GM12878 (cell line): ENCODE measurements around the gene RAC2. TPM values are rescaled to one million over a fixed set of nuclear protein-coding genes. Genes with fewer than 3 reads are reported as not detected.

Experiments
- ATAC-seq: fragments of 200-7000 bp; cut with Tn5 transposase; 3 replicates; pipeline ENCODE4 v1.9.1; 2020; ENCODE audit warnings: mild to moderate bottlenecking, moderate library complexity
- BruUV-seq: library from RNA; stranded (reverse); fragments of 400-500 nt; replicated peaks from 2 replicates; lab custom pipeline; 2021; lab: Mats Ljungman, UMichigan
- CTCF ChIA-PET: fragments of 300-600 bp; sonication (Branson Sonifier 250); formaldehyde crosslinking; extraction: SDS; loops from one replicate; lab custom pipeline; 2021; ENCODE audit warnings: inconsistent platforms; lab: Yijun Ruan, JAX
- POLR2A ChIA-PET: fragments of 350-600 bp; formaldehyde crosslinking; extraction: SDS; loops from one replicate; lab custom pipeline; 2021; ENCODE audit warnings: inconsistent platforms; lab: Charles Lee
- RAD21 ChIA-PET: fragments of 300-600 bp; sonication (Branson Sonifier 250); formaldehyde crosslinking; loops from one replicate; lab custom pipeline; 2023; ENCODE audit warnings: antibody characterized with exemption; ENCODE audit not compliant: unreplicated experiment; lab: Charles Lee
- SMC1A ChIA-PET: fragments of 300-600 bp; sonication (Branson Sonifier 250); formaldehyde crosslinking; loops from one replicate; lab custom pipeline; 2023; ENCODE audit not compliant: unreplicated experiment, uncharacterized antibody; lab: Charles Lee
- DNase-seq: peaks from one replicate; pipeline ENCODE4 v3.0.0-alpha.2; 2011; ENCODE audit warnings: low read depth, low spot score
- FAIRE-seq: peaks from 3 replicates; lab custom pipeline; 2011; peaks lifted over from hg19 to GRCh38; lab: Jason Lieb, UNC
- H2AFZ ChIP-seq: 2 replicates; pipeline ENCODE4 v1.6.0; 2011; ENCODE audit warnings: low read depth, low read length, control low read depth; ENCODE audit not compliant: control insufficient read depth
- H3K27ac ChIP-seq: 2 replicates; pipeline ENCODE4 v1.5.1; 2011; ENCODE audit warnings: control low read depth; ENCODE audit not compliant: control insufficient read depth, insufficient read depth
- H3K27me3 ChIP-seq, 2 experiments: replicated peaks in 1 of 2; 2 replicates each; pipeline versions ENCODE4 v1.6.0 to v1.6.1; 2011; ENCODE audit warnings: low read length in 1 of 2; ENCODE audit not compliant: control insufficient read depth in 2 of 2, insufficient read depth in 2 of 2
- H3K36me3 ChIP-seq, 2 experiments: 2 replicates each; pipeline ENCODE4 v1.5.1; 2011; ENCODE audit warnings: low read length in 1 of 2; ENCODE audit not compliant: control insufficient read depth in 2 of 2, insufficient read depth in 2 of 2
- H3K4me1 ChIP-seq: 2 replicates; pipeline ENCODE4 v1.6.1; 2011; ENCODE audit warnings: mild to moderate bottlenecking, low read length, moderate library complexity, mixed read lengths; ENCODE audit not compliant: control insufficient read depth, insufficient read depth
- H3K4me2 ChIP-seq: 2 replicates; pipeline ENCODE4 v1.6.0; 2011; ENCODE audit warnings: control low read depth; ENCODE audit not compliant: control insufficient read depth, insufficient read depth
- H3K4me3 ChIP-seq: fragments of 200-600 bp; sonication (generic); 2 replicates; pipeline ENCODE4 v1.5.1; 2016
- H3K79me2 ChIP-seq: 2 replicates; pipeline ENCODE4 v1.6.0; 2011; ENCODE audit warnings: low read length; ENCODE audit not compliant: control insufficient read depth, insufficient read depth
- H3K9ac ChIP-seq: 2 replicates; pipeline ENCODE4 v1.8.0; 2011; ENCODE audit warnings: low read length, control low read depth, mixed read lengths; ENCODE audit not compliant: control insufficient read depth, insufficient read depth
- H3K9me3 ChIP-seq: replicated peaks from 3 replicates; pipeline ENCODE4 v1.5.1; 2011; ENCODE audit warnings: mild to moderate bottlenecking, low read length; ENCODE audit not compliant: control insufficient read depth, insufficient read depth
- H4K20me1 ChIP-seq: 2 replicates; pipeline ENCODE4 v1.6.0; 2011; ENCODE audit not compliant: control insufficient read depth, insufficient read depth
- CHD2 ChIP-seq: IDR thresholded peaks from 2 replicates; pipeline ENCODE4 v1.6.1; 2011; ENCODE audit warnings: low read depth, low read length, improper control_type of control experiment, borderline replicate concordance
- CREM ChIP-seq: IDR thresholded peaks from 2 replicates; pipeline ENCODE4 v1.6.1; 2014; ENCODE audit warnings: antibody characterized with exemption, low read depth
- IKZF2 ChIP-seq, 2 experiments: fragments of 450-650 bp; IDR thresholded peaks; 2 replicates each; pipeline ENCODE4 v1.6.1; 2017; ENCODE audit warnings: mild to moderate bottlenecking in 2 of 2, moderate library complexity in 2 of 2
- MTA2 ChIP-seq: fragments of 450-650 bp; IDR thresholded peaks from 2 replicates; pipeline ENCODE4 v1.6.1; 2016; ENCODE audit warnings: low read depth, mild to moderate bottlenecking, moderate library complexity
- NFXL1 ChIP-seq: fragments of 450-650 bp; IDR thresholded peaks from 2 replicates; pipeline ENCODE4 v1.6.1; 2017; ENCODE audit warnings: antibody characterized with exemption, mild to moderate bottlenecking, borderline replicate concordance
- RB1 ChIP-seq: fragments of 450-650 bp; formaldehyde crosslinking; IDR thresholded peaks from 2 replicates; pipeline ENCODE4 v1.6.1; 2017; ENCODE audit warnings: mild to moderate bottlenecking, borderline replicate concordance
- RBBP5 ChIP-seq: fragments of 200-600 bp; sonication (generic); conservative IDR thresholded peaks from 2 replicates; pipeline ENCODE4 v1.6.1; 2016
- SIX5 ChIP-seq: IDR thresholded peaks from 2 replicates; pipeline ENCODE4 v1.6.1; 2011; ENCODE audit warnings: mild to moderate bottlenecking, low read depth, low read length, moderate library complexity; ENCODE audit not compliant: severe bottlenecking
- STAT1 ChIP-seq: fragments of 450-650 bp; conservative IDR thresholded peaks from 2 replicates; pipeline ENCODE4 v1.6.1; 2014; ENCODE audit warnings: antibody characterized with exemption, mild to moderate bottlenecking
- TCF12 ChIP-seq: IDR thresholded peaks from 2 replicates; pipeline ENCODE4 v1.6.1; 2011; ENCODE audit warnings: low read depth, mild to moderate bottlenecking, low read length
- ZZZ3 ChIP-seq: IDR thresholded peaks from 2 replicates; pipeline ENCODE4 v1.6.1; 2011; ENCODE audit warnings: low read depth; ENCODE audit not compliant: control insufficient read depth, insufficient read length
- WGBS: methylation state at CpG from one replicate; pipeline ENCODE4 v1.1.6; 2016; ENCODE audit warnings: low lambda C conversion rate; ENCODE audit not compliant: insufficient replicate concordance, insufficient coverage; ENCODE audit errors: missing lambda C conversion rate; 5-methylcytosine and 5-hydroxymethylcytosine counted together
- in situ Hi-C: fragments of 300-500 bp; cut with MboI; formaldehyde crosslinking; loops from 9 replicates; pipeline ENCODE4 v1.14.3; 2018; ENCODE audit warnings: mixed read lengths
- intact Hi-C: fragments of 100-400 bp; cut with micrococcal nuclease; formaldehyde crosslinking; loops from one replicate; pipeline ENCODE4 v1.14.2; 2022; ENCODE audit not compliant: unreplicated experiment
- polyA plus RNA-seq, 11 experiments: library from polyadenylated mRNA; depleted of rRNA in 4 of 11; unstranded in 6 of 11; stranded (reverse) in 5 of 11; fragments of >200 nt; fragmentation: Nextera tagmentation in 4 of 11; fragmentation: Illumina TruSeq in 1 of 11; extraction: Ambion mirVana in 4 of 11; extraction: Trizol in 1 of 11; gene quantifications; 1 replicate in 1 of 11; 2 replicates in 10 of 11; pipeline versions ENCODE4 v1.2.1 to v1.2.3, GENCODE V29; 2011 to 2016; ENCODE audit warnings: inconsistent platforms in 2 of 11, missing spikeins in 2 of 11, low read depth in 1 of 11
- total RNA-seq, 4 experiments: library from RNA; depleted of rRNA in 3 of 4; stranded (reverse); fragments of >200 nt in 3 of 4; fragmentation: Illumina TruSeq in 1 of 4; extraction: Trizol in 1 of 4; gene quantifications; 2 replicates each; pipeline versions ENCODE4 v1.2.1 to v1.2.3, GENCODE V29; 2013 to 2021
- TF ChIP-seq, protein P1 (sequence below): IDR thresholded peaks from 2 replicates; pipeline ENCODE4 v1.6.1; 2012; ENCODE audit warnings: improper control_type of control experiment, low read depth, low read length; ENCODE audit not compliant: insufficient replicate concordance
- TF ChIP-seq, protein P2 (sequence below): fragments of 450-650 bp; IDR thresholded peaks from 2 replicates; pipeline ENCODE4 v1.6.1; 2016; ENCODE audit warnings: mild to moderate bottlenecking
- TF ChIP-seq, protein P3 (sequence below): fragments of 450-650 bp; IDR thresholded peaks from 2 replicates; pipeline ENCODE4 v1.6.1; 2018; ENCODE audit warnings: mild to moderate bottlenecking, low read depth, moderate library complexity; ENCODE audit not compliant: partially characterized antibody

Gene RAC2
- total and polyA plus RNA-seq, 10 of the 15 experiments (the other 5 are each of a cell fraction or from before 2014, with no cell fraction given), result 102 to 386 (median 304) TPM

DNA sequence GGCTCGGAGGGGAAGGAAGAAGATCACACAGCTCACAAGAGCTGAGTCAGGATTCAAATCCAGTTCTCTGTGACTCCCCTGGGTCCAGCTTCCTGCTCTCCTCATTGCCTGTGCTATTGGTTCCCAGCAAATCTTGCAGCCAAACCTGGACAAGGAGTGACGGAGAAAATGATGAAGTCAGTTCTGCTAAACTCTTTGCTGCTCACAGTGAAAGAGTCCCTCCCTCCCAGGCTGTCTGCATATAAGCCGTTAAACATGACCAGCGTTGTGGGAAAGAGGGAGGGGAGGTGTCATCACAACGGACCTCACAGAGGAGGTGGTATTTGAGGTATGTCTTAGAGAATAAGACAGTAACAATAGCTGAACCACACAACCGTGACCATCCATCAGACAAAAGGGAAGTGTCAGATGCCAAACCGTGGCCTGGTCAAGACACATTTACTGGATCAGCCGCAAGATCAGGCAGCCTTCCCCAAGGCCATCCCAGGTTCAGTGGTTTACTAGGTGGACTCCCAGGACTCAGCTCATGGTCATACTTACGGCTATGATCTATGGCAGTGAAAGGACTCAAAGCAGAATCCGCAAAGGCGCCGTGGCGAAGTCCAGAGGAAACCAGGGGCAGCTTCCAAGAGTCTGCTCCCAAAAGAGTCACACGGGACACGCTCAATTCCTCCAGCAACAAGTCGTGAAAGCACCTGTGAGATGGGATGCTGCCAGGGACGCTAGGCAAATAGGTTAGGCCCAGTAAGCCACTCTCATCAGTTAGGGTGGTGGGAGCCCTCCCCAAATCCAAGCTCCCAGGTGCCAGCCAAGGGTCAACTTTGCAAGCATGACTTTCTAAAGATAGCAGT, 35.5 kb upstream of the RAC2 start:
- Histone ChIP-seq H3K27me3 (no peaks in the 10 kb centered on the region), H3K9me3 (no peaks in the 10 kb centered on the region), H3K9ac (no peak overlapping the region), H2AFZ (no peak overlapping the region), H3K36me3 (no peaks in the 10 kb centered on the region), H3K4me2 (no peak overlapping the region), H3K4me3 (no peak overlapping the region), H3K4me1 (peaks cover 32% of the 10 kb centered on the region), H4K20me1 (no peaks in the 10 kb centered on the region), H3K27ac (no peak overlapping the region), H3K79me2 (peaks cover 18% of the 10 kb centered on the region)
- DNase-seq (no peak), ATAC-seq (no peak), FAIRE-seq (no peak)
- ChIA-PET CTCF (interaction anchor here (1.1 to 11.1 kb wide), 5 partner anchors 9 to 80 kb away, joined by 3 to 124 read pairs (median 3); no protein-coding TSS in a partner anchor), RAD21 (interaction anchor here (1.3 kb wide), 1 partner anchor 20 kb away, joined by 3 read pairs; no protein-coding TSS in a partner anchor), POLR2A (interaction anchor here (0.7 to 1.2 kb wide), 4 partner anchors 10 to 61 kb away, joined by 3 to 5 read pairs (median 3); no protein-coding TSS in a partner anchor), SMC1A (interaction anchor here (0.9 to 1.7 kb wide), 5 partner anchors 10 to 150 kb away, joined by 3 to 6 read pairs (median 4); no protein-coding TSS in a partner anchor)
- in situ Hi-C loops (no loop called here), intact Hi-C loops (no loop called here)
- no TSS peak for BruUV-seq
- WGBS, result 81% methylated on average over 17 of the region's 17 CpGs
- TF ChIP-seq MTA2, result no peak
- TF ChIP-seq ZZZ3, result no peak
- TF ChIP-seq RB1, result no peak
- peak in 1 of 2 experiments; percentile 23; a peak in 2 of 4 replicates for TF ChIP-seq IKZF2 (IDR thresholded peaks at IDR 0.05)
- no peak for TF ChIP-seq TCF12
- no peak for TF ChIP-seq SIX5
- TF ChIP-seq CREM, result no peak
- no peak for TF ChIP-seq CHD2
- TF ChIP-seq, protein P1, sequence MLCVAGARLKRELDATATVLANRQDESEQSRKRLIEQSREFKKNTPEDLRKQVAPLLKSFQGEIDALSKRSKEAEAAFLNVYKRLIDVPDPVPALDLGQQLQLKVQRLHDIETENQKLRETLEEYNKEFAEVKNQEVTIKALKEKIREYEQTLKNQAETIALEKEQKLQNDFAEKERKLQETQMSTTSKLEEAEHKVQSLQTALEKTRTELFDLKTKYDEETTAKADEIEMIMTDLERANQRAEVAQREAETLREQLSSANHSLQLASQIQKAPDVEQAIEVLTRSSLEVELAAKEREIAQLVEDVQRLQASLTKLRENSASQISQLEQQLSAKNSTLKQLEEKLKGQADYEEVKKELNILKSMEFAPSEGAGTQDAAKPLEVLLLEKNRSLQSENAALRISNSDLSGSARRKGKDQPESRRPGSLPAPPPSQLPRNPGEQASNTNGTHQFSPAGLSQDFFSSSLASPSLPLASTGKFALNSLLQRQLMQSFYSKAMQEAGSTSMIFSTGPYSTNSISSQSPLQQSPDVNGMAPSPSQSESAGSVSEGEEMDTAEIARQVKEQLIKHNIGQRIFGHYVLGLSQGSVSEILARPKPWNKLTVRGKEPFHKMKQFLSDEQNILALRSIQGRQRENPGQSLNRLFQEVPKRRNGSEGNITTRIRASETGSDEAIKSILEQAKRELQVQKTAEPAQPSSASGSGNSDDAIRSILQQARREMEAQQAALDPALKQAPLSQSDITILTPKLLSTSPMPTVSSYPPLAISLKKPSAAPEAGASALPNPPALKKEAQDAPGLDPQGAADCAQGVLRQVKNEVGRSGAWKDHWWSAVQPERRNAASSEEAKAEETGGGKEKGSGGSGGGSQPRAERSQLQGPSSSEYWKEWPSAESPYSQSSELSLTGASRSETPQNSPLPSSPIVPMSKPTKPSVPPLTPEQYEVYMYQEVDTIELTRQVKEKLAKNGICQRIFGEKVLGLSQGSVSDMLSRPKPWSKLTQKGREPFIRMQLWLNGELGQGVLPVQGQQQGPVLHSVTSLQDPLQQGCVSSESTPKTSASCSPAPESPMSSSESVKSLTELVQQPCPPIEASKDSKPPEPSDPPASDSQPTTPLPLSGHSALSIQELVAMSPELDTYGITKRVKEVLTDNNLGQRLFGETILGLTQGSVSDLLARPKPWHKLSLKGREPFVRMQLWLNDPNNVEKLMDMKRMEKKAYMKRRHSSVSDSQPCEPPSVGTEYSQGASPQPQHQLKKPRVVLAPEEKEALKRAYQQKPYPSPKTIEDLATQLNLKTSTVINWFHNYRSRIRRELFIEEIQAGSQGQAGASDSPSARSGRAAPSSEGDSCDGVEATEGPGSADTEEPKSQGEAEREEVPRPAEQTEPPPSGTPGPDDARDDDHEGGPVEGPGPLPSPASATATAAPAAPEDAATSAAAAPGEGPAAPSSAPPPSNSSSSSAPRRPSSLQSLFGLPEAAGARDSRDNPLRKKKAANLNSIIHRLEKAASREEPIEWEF, result no peak
- no peak for TF ChIP-seq NFXL1
- TF ChIP-seq RBBP5, result no peak
- TF ChIP-seq STAT1, result no peak
- TF ChIP-seq, protein P2, sequence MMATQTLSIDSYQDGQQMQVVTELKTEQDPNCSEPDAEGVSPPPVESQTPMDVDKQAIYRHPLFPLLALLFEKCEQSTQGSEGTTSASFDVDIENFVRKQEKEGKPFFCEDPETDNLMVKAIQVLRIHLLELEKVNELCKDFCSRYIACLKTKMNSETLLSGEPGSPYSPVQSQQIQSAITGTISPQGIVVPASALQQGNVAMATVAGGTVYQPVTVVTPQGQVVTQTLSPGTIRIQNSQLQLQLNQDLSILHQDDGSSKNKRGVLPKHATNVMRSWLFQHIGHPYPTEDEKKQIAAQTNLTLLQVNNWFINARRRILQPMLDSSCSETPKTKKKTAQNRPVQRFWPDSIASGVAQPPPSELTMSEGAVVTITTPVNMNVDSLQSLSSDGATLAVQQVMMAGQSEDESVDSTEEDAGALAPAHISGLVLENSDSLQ, result no peak
- TF ChIP-seq, protein P3, sequence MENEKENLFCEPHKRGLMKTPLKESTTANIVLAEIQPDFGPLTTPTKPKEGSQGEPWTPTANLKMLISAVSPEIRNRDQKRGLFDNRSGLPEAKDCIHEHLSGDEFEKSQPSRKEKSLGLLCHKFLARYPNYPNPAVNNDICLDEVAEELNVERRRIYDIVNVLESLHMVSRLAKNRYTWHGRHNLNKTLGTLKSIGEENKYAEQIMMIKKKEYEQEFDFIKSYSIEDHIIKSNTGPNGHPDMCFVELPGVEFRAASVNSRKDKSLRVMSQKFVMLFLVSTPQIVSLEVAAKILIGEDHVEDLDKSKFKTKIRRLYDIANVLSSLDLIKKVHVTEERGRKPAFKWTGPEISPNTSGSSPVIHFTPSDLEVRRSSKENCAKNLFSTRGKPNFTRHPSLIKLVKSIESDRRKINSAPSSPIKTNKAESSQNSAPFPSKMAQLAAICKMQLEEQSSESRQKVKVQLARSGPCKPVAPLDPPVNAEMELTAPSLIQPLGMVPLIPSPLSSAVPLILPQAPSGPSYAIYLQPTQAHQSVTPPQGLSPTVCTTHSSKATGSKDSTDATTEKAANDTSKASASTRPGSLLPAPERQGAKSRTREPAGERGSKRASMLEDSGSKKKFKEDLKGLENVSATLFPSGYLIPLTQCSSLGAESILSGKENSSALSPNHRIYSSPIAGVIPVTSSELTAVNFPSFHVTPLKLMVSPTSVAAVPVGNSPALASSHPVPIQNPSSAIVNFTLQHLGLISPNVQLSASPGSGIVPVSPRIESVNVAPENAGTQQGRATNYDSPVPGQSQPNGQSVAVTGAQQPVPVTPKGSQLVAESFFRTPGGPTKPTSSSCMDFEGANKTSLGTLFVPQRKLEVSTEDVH, result no peak
